LNCaP clone FGC (cell line): ENCODE data around the gene FZR1.

ENCODE experiments used
- DNase-seq: peaks from one replicate; pipeline ENCODE4 v3.0.0-alpha.2; 2011; ENCODE audit warnings: low read depth
- H3K4me3 ChIP-seq: 2 replicates; pipeline ENCODE4 v1.5.1; 2011; ENCODE audit warnings: mild to moderate bottlenecking, low read depth, low read length, control low read depth
- TF ChIP-seq, protein P1 (sequence below): IDR thresholded peaks from 2 replicates; pipeline ENCODE4 v1.5.1; 2012; ENCODE audit warnings: mild to moderate bottlenecking; ENCODE audit not compliant: control insufficient read depth, insufficient read depth; ENCODE audit errors: extremely low read depth

FZR1 gene

DNA sequence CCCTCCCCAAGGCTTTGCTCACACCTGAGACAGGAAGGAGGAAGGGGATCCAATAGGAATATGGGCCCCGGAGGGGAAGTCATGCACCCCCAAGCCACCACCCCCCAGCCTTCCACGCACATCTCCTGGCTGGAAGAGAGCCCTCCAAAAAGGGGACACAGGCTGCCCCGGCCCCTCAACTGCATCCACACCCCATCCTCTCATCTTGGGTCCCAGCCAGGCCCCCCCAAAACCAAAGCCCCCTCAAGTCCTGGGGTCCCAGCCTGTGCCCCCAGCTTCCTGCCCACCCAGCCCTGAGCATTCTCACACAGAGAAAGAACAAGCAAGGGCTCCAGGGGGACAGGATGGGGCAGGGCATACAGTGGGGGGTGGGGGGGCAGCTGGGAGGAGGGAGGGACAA, 37.9 kb upstream of the FZR1 start:
- TF ChIP-seq, protein P1, sequence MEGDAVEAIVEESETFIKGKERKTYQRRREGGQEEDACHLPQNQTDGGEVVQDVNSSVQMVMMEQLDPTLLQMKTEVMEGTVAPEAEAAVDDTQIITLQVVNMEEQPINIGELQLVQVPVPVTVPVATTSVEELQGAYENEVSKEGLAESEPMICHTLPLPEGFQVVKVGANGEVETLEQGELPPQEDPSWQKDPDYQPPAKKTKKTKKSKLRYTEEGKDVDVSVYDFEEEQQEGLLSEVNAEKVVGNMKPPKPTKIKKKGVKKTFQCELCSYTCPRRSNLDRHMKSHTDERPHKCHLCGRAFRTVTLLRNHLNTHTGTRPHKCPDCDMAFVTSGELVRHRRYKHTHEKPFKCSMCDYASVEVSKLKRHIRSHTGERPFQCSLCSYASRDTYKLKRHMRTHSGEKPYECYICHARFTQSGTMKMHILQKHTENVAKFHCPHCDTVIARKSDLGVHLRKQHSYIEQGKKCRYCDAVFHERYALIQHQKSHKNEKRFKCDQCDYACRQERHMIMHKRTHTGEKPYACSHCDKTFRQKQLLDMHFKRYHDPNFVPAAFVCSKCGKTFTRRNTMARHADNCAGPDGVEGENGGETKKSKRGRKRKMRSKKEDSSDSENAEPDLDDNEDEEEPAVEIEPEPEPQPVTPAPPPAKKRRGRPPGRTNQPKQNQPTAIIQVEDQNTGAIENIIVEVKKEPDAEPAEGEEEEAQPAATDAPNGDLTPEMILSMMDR: no peak
- no peak for DNase-seq
- H3K4me3 ChIP-seq: no peak overlapping the region

DNA sequence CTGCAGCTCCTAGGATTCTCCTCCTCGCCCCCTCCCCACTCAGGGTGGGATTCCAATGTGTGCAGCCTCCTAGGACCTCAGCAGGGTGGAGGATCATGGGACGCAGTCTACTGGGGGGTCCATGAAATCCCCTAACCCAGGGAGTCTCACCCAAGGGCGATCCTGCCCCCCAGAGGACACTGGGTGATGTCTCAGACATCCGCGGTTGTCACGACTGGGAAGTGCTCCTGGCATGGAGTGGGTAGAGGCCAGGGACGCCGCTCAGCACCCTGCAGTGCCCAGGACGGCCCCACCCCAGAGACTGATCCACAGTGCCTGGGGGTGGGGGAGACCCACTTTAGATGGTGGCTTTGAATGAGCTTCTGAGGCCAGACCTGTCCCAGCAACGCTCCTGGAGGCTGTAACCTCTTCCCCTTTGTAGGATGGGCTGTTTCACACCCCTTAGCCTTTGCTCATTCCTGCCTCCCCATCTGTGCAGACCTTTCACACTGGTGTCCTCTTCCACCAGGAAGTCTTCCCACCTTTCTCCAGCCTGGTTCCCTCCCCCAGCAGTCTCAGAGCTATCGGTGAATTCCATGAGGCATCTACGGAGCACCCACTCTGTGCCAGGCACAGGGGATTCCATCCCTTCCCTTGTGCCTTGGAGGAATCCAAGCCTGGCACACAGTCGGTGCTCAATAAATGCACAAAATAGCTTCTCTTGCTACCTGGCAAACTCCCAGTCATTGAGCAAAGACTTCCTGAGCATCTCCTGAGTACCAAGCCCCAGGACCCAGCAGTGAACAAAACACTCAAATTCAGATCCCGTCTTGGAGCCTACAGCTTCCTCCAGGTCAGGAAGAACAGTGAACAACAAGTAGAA, 36.2 kb upstream of the FZR1 start:
- no peak for DNase-seq
- H3K4me3 ChIP-seq: no peak overlapping the region
- TF ChIP-seq, protein P1: no peak

DNA sequence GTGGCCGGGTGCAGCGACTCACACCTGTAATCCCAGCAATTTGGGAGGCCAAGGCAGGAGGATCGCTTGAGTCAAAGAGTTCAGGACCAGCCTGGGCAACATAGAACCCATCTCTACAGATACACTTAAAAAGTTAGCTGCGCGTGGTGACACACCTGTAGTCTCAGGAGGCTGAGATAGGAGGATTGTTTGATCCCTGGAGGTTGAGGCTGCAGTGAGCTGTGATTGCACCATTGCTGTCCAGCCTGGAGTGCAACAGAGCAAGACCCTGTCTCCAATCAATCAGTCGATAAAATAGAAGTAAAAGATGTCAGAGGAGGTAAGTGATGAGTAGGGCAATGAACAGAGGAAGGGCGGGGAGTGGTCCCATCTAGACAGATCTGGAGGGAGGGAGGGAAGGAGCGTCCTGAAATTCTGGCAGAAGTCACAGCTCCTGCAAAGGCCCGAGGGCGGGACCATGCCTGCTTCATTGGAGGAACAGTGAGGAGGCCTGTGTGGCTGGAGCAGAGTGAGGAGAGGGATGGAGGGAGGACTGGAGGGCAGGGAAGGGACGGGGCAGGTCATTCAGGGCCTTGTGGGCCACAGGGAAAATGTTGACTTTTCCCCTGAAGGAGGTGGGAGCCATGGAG, 35.5 kb upstream of the FZR1 start:
- H3K4me3 ChIP-seq: no peak overlapping the region
- TF ChIP-seq, protein P1: no peak
- DNase-seq: no peak

DNA sequence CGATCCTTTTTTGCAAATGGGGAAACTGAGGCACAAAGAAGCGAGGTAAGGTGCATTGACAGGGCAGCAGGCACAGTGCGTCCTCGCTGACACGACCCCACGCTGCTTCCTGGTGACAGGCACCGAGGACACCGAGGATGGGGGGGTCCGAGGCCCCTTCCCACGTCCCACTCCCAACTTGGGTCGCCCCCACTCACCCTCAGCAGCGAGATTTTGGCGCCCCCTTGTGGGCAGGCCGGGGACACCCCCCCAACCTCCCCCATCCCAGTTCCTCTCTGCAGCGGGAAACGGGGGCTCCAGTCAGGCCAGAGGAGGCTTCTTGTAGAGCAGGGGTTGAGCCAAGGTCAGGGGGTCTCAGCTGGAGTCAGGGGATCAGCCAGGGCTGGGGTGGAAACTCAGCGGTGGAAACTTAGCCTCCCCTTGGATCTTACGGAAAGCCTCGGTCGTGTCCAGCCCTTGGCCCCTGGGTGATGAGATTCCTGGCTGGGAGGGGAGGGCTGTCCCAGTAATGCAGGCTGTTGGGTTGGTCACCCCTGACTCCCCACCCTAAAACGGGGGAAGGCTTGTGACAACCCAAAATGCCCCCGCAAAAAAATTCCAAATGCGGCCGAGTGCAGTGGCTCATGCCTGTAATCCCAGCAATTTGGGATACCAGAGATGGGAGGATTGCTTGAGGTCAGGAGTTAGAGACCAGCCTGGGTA, 34.0 kb upstream of the FZR1 start:
- H3K4me3 ChIP-seq: no peak overlapping the region
- TF ChIP-seq, protein P1: peak; percentile 80
- no peak for DNase-seq

DNA sequence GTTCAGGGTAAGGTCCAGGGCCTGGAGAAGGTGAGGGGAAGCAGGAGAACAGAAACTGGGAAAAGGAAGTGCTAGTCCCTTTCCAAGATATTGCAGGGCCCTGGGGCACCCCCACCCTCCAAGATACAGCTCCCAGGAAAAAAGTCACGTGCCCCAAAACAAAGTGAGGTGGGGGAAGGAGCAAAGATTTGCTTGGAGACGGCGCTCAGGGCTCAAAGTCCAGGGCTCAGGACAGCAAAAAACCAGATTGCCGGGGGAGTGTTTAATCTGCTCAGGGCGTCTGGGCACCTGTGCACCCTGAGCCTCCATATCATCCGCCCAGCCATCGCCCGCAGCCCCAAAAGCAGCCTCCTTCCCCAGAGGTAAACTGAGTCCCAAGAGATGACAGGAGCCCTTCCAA, 32.1 kb upstream of the FZR1 start:
- no peak overlapping the region for H3K4me3 ChIP-seq
- TF ChIP-seq, protein P1: no peak
- DNase-seq: no peak

DNA sequence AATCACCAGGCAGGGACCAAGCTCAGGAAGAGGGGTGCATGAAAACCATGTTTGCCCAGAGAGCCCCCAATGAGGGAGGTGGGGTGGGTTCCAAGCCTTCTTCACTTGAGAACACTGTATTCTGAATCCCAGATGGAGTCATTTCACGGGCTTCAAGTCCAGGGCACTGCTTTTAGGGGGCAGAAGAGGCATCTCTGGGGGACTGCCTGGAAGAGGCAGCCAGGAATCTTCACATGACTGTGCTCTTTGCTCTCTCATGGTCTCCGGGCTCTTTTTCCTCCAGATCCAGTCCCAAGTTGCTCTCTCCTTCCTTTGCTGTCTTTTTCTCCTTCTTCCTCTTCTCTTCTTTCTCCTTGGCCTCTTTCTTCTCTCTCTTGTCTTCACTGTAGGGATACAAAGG, 31.5 kb upstream of the FZR1 start:
- H3K4me3 ChIP-seq: no peak overlapping the region
- no peak for DNase-seq
- TF ChIP-seq, protein P1: no peak
